ENCODE data around the gene OVOL2.
"Not testable (repeated sequence)": the region's sequence is repeated elsewhere in the genome, so short reads cannot be mapped to it uniquely, and the experiment has no call there.

OVOL2 gene

GRCh38 chr20:18057101-18057993, at the start of gene OVOL2:
Gene OVOL2, minus strand, starts transcription at chr20:18057916. Its CDS starts 282 bp downstream, at chr20:18057634.
- DNase-seq: peak in 1 of 2 experiments; percentile 5

GRCh38 chr20:18103497-18103896, 45.8 kb upstream of the OVOL2 start:
- DNase-seq: no peak

GRCh38 chr20:18101125-18101810, 43.6 kb upstream of the OVOL2 start:
- DNase-seq: no peak

GRCh38 chr20:18100569-18100968, 42.9 kb upstream of the OVOL2 start:
- not testable (repeated sequence) for DNase-seq

- DNase-seq: no peak
Measured at GRCh38 chr20:18094191-18094590, 36.5 kb upstream of the OVOL2 start.

- DNase-seq: no peak
Measured at GRCh38 chr20:18093388-18093787, 35.7 kb upstream of the OVOL2 start.

GRCh38 chr20:18092890-18093289, 35.2 kb upstream of the OVOL2 start:
- no peak for DNase-seq

- DNase-seq: no peak
Measured at GRCh38 chr20:18091623-18092022, 33.9 kb upstream of the OVOL2 start.

- DNase-seq: no peak
Measured at GRCh38 chr20:18090477-18090876, 32.8 kb upstream of the OVOL2 start.

GRCh38 chr20:18090044-18090443, 32.3 kb upstream of the OVOL2 start:
- DNase-seq: no peak

GRCh38 chr20:18088841-18089240, 31.1 kb upstream of the OVOL2 start:
- not testable (repeated sequence) for DNase-seq

- DNase-seq: not testable (repeated sequence)
Measured at GRCh38 chr20:18088298-18088697, 30.6 kb upstream of the OVOL2 start.

- no peak for DNase-seq
Measured at GRCh38 chr20:18087054-18087453, 29.3 kb upstream of the OVOL2 start.

GRCh38 chr20:18080836-18081235, 23.1 kb upstream of the OVOL2 start:
- DNase-seq: not testable (repeated sequence)

- DNase-seq: no peak
Measured at GRCh38 chr20:18079756-18080353, 22.1 kb upstream of the OVOL2 start.

GRCh38 chr20:18077157-18077556, 19.4 kb upstream of the OVOL2 start:
- no peak for DNase-seq

- DNase-seq: no peak
Measured at GRCh38 chr20:18072532-18072931, 14.8 kb upstream of the OVOL2 start.

GRCh38 chr20:18066421-18067333, 9.0 kb upstream of the OVOL2 start:
- no peak for DNase-seq

GRCh38 chr20:18063676-18064075, 6.0 kb upstream of the OVOL2 start:
- no peak for DNase-seq

GRCh38 chr20:18059603-18060002, 1.9 kb upstream of the OVOL2 start:
- DNase-seq: no peak

- DNase-seq: peak; percentile 33 to 72
Measured at GRCh38 chr20:18058661-18059467, 1.1 kb upstream of the OVOL2 start.

- peak in 1 of 2 experiments; percentile 39 for DNase-seq
Measured at GRCh38 chr20:18057994-18058349, 256 bp upstream of the OVOL2 start.

Measured in NCI-H187 (cell line).